ENCODE data around the gene MEG3. TPM values are rescaled to one million over a fixed set of nuclear protein-coding genes. Genes with fewer than 3 reads are reported as not detected.

The MEG3 gene
- total and polyA plus RNA-seq, 9 of the 15 experiments (the other 6 are each of a cell fraction or from before 2014, with no cell fraction given) = 0.10 to 5.3 (median 1.0) TPM; not detected in 1

DNA sequence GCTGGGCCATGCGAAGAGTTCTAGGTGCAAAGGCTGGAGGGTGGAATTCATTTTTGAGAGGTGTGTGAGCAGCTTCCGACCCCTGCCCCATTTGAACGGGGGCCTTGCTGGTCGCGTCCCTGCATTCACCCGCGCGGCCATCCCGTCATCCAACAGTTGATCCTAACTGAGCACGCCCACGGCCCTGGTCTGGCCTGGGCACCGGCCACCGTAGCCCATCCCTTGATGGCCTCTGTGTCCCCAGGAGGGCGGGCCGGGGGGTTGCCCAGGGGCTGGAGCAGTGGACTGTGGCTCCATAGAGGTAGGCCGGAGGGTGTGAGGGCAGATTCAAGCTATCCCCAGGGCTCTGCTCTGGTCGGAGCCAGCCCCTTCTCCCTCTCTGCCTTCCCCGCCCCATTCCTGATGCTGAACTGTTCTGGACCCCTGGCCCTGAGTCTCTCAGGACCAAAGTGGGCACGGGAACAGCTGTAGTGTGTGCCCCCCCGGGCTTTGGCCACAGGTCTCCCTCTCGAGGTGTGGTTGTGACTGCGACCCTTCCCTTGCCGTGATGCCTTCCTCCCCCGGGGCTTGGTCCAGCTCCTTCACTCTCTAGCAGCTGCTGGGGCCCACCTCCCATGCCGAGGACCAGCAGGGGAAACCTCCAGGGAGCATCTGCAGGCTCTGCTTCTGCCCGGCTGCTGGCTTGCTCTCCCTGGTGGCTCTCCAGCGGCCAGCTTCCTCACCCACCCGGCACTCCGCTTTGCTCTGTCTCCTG, 9.1 kb downstream of the MEG3 start:
- H3K9me1 ChIP-seq (ENCODE audit: control insufficient read depth, insufficient read depth, low read length) = no peaks in the 10 kb centered on the region
- no peak for DNase-seq (ENCODE audit: extremely low read depth in 1 of 4, low spot score in 3 of 4)
- no peaks in the 10 kb centered on the region for H3K36me3 ChIP-seq (ENCODE audit: control insufficient read depth, insufficient read depth, low read length)
- intact Hi-C loops (cut with micrococcal nuclease) (no loop called here), in situ Hi-C loops (cut with MboI) (no loop called here)
- no peak overlapping the region for H2AFZ ChIP-seq (ENCODE audit: low read depth, low read length)
- no peaks in the 10 kb centered on the region for H3K79me2 ChIP-seq (ENCODE audit: control insufficient read depth, insufficient read depth, low read length)
- WGBS (ENCODE audit: insufficient coverage, low coverage, missing lambda C conversion rate) = 52% methylated on average over 16 of the region's 29 CpGs
- no peaks in the 10 kb centered on the region for H3K27me3 ChIP-seq (ENCODE audit: control insufficient read depth in 2 of 2, insufficient read depth in 2 of 2, low read length in 2 of 2)
- H4K20me1 ChIP-seq (replicated peaks; ENCODE audit: control insufficient read depth, insufficient read depth, low read length) = no peaks in the 10 kb centered on the region; the same call in 1 of the 2 replicates
- H3K9me3 ChIP-seq (replicated peaks; ENCODE audit: control insufficient read depth, insufficient read depth, low read depth, low read length) = no peaks in the 10 kb centered on the region
- FAIRE-seq = no peak
- no peak overlapping the region for H3K4me3 ChIP-seq
- TF ChIP-seq ETV1 (tag; conservative IDR thresholded peaks at IDR 0.05; ENCODE audit: low read depth) (no peak), YBX1 (IDR thresholded peaks at IDR 0.05) (no peak), MCM3 (IDR thresholded peaks at IDR 0.05) (no peak), RBM22 (IDR thresholded peaks at IDR 0.05; ENCODE audit: low read depth, low read length, poor library complexity, severe bottlenecking) (no peak), NUFIP1 (IDR thresholded peaks at IDR 0.05; ENCODE audit: partially characterized antibody) (no peak), CBX2 (IDR thresholded peaks at IDR 0.05; ENCODE audit: insufficient read depth, low read length, poor library complexity, severe bottlenecking) (no peak), HCFC1 (IDR thresholded peaks at IDR 0.05; ENCODE audit: low read depth, low read length) (no peak)
- TF ChIP-seq, protein P1, sequence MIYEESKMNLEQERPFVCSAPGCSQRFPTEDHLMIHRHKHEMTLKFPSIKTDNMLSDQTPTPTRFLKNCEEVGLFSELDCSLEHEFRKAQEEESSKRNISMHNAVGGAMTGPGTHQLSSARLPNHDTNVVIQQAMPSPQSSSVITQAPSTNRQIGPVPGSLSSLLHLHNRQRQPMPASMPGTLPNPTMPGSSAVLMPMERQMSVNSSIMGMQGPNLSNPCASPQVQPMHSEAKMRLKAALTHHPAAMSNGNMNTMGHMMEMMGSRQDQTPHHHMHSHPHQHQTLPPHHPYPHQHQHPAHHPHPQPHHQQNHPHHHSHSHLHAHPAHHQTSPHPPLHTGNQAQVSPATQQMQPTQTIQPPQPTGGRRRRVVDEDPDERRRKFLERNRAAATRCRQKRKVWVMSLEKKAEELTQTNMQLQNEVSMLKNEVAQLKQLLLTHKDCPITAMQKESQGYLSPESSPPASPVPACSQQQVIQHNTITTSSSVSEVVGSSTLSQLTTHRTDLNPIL (CRISPR knock-in tag; IDR thresholded peaks at IDR 0.05) = no peak
- no peak for ATAC-seq
- H3K4me2 ChIP-seq (ENCODE audit: insufficient read depth, low read length) = no peak overlapping the region
- H3K27ac ChIP-seq (ENCODE audit: extremely low read depth, low read depth, low read length) = no peak overlapping the region
- H3K9ac ChIP-seq (ENCODE audit: insufficient read depth in 1 of 2, low read depth in 2 of 2, low read length in 2 of 2) = no peak overlapping the region
- H3K4me1 ChIP-seq (replicated peaks in 1 of 2; ENCODE audit: control insufficient read depth in 2 of 2, insufficient read depth in 2 of 2, low read length in 2 of 2) = peaks cover 0 to 22% of the 10 kb centered on the region in 2 experiments; a peak in 3 of 5 replicates
- CTCF ChIA-PET (ENCODE audit: low intra/inter-chr PET ratio) = no interaction called here
- POLR2A ChIA-PET = no interaction called here
- no TSS peak for BruUV-seq (replicated peaks)

All from K562 (cell line).